HG03103 (cell line): ENCODE results near the gene MALT1.
"Not testable (repeated sequence)": the region's sequence is repeated elsewhere in the genome, so short reads cannot be mapped to it uniquely, and the experiment has no call there.

Experiments
- ATAC-seq: cut with Tn5 transposase; IDR thresholded peaks from one replicate; pipeline ENCODE4 v1.9.1; 2021; ENCODE audit warnings: low read depth; ENCODE audit not compliant: unreplicated experiment

Gene MALT1

GRCh38 chr18:58671111-58671631 is at the start of gene MALT1:
TSS of gene MALT1 (plus strand) at chr18:58671465. CDS start at chr18:58671644, 179 bp downstream.
- ATAC-seq: peak; percentile 59

- ATAC-seq: no peak
Observed at GRCh38 chr18:58624011-58624410, 47.3 kb upstream of the MALT1 start.

- ATAC-seq: no peak
Observed at GRCh38 chr18:58625839-58626238, 45.4 kb upstream of the MALT1 start.

- no peak for ATAC-seq
Observed at GRCh38 chr18:58630071-58630470, 41.2 kb upstream of the MALT1 start.

- ATAC-seq: no peak
Observed at GRCh38 chr18:58631301-58631700, 40.0 kb upstream of the MALT1 start.

- no peak for ATAC-seq
Observed at GRCh38 chr18:58632552-58632951, 38.7 kb upstream of the MALT1 start.

- ATAC-seq: no peak
Observed at GRCh38 chr18:58633874-58634273, 37.4 kb upstream of the MALT1 start.

GRCh38 chr18:58635891-58636290 is 35.4 kb upstream of the MALT1 start:
- ATAC-seq: no peak

- no peak for ATAC-seq
Observed at GRCh38 chr18:58637197-58637596, 34.1 kb upstream of the MALT1 start.

GRCh38 chr18:58637946-58638345 is 33.3 kb upstream of the MALT1 start:
- no peak for ATAC-seq

GRCh38 chr18:58638441-58638840 is 32.8 kb upstream of the MALT1 start:
- no peak for ATAC-seq

- ATAC-seq: no peak
Observed at GRCh38 chr18:58639237-58639636, 32.0 kb upstream of the MALT1 start.

GRCh38 chr18:58639751-58640427 is 31.4 kb upstream of the MALT1 start:
- ATAC-seq: no peak

GRCh38 chr18:58640428-58640805 is 30.8 kb upstream of the MALT1 start:
- ATAC-seq: no peak

- no peak for ATAC-seq
Observed at GRCh38 chr18:58640891-58641610, 30.2 kb upstream of the MALT1 start.

- ATAC-seq: not testable (repeated sequence)
Observed at GRCh38 chr18:58643557-58643956, 27.7 kb upstream of the MALT1 start.

GRCh38 chr18:58645398-58645797 is 25.9 kb upstream of the MALT1 start:
- no peak for ATAC-seq

- ATAC-seq: no peak
Observed at GRCh38 chr18:58646334-58646862, 24.9 kb upstream of the MALT1 start.

GRCh38 chr18:58649966-58650816 is 21.1 kb upstream of the MALT1 start:
- ATAC-seq: peak; percentile 56

GRCh38 chr18:58650830-58651229 is 20.4 kb upstream of the MALT1 start:
- not testable (repeated sequence) for ATAC-seq
